COR-L47 (cell line): Measurements from ENCODE around the gene DTWD2.
A peak's percentile ranks its signal among the peaks of the same experiment; 100 is the strongest.
"Not testable (repeated sequence)": the region's sequence is repeated elsewhere in the genome, so short reads cannot be mapped to it uniquely, and the experiment has no call there.

Experiments used
- DNase-seq: peaks from one replicate; lab custom pipeline; 2025; lab: John Stamatoyannopoulos, UW

DTWD2 gene

GRCh38 chr5:118950354-118950753, 38.0 kb downstream of the DTWD2 start:
- not testable (repeated sequence) for DNase-seq

GRCh38 chr5:118946138-118946800, 42.1 kb downstream of the DTWD2 start:
- DNase-seq: no peak

GRCh38 chr5:118937393-118938061, 50.8 kb downstream of the DTWD2 start:
- no peak for DNase-seq

DNA sequence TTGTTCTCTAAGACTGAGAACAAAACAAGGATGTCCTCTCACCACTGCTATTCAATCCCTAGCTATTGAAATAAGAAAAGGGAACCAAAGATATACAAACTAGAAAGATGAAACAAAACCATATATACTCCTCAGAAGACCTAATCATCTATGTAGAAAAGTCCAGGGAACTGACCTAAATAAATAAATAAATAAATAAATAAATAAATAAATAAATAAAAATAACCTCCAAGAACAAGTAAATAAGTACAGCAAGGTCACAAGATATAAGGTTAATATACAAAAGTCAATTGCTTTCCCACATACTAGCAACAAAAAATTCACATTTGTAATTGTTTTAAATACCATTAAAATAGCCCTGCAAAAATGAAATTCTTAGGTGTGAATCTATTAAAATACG, 54.6 kb downstream of the DTWD2 start:
- no peak for DNase-seq

GRCh38 chr5:118931564-118931963, 56.8 kb downstream of the DTWD2 start:
- DNase-seq: no peak

- no peak for DNase-seq
These were observed 64.3 kb downstream of the DTWD2 start for GRCh38 chr5:118924006-118924389.

DNA sequence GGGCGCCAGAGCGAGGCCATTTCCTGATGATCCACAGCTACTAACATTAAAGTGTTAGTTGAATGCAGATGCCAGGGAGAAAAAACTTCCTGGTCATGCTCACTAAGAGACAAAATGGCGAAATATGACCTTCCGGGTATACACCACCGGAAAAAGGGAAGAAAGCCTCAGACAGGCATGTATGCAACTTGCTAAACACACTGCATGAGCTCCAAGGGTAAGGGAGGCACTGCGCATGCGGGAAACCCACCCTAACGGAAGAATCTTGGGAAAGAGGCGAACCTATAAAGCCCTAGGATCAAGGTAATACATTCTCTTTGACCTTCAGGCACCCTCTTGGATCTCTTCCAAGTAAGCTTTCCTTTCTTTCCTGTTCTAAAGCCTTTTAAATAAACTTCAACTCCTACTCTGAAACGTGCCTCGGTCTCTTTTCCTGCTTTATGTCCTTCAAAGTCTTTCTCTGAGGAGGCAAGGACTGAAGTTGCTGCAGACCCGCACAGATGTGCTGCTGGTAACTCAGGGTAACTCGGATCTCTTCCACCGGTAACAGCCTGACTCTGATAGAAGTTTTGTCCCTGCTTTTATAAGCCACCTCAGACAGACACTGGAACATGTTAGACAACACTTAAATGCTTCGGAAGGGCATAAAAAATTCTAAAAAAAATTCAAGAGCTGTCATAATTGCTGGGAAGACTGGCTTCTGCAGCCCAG, 64.9 kb downstream of the DTWD2 start:
- DNase-seq: no peak

DNA sequence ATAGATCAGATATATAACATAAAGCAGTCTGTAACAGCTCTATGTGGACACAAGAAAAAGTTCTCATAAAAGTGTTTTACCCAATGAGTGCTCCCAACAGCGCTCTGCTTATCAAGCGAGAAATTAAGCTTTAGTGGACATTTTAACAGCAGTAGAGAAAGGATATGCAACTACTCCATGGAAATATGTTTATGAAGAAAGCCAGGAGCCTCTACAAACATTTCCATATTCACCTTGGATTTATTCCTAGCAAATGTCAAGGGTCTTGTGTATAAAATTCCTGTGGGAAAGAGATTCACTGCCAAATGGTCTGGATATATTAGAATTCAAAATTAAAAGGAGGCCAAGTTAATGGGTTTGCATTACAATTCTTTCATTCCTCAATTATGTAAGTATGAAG, 66.5 kb downstream of the DTWD2 start:
- no peak for DNase-seq

- no peak for DNase-seq
These were observed 69.3 kb downstream of the DTWD2 start for GRCh38 chr5:118919016-118919415.

DNA sequence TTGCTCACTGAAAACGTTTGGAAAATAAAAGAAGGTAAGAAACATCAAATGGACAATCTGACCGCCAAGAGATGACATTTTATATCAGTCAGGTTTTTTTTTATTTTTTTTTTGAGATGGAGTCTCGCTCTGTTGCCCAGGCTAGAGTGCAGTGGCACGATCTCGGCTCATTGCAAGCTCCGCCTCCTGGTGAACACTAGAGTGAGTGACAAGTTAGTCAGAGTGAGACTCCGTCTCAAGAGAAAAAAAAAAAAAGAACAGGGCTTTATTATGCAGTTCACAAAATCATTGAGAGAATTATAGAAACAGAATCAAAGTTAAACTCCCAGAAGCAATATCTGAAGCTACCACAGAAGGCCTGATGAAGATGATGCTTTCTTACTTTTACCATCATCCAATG, 70.1 kb downstream of the DTWD2 start:
- no peak for DNase-seq

DNA sequence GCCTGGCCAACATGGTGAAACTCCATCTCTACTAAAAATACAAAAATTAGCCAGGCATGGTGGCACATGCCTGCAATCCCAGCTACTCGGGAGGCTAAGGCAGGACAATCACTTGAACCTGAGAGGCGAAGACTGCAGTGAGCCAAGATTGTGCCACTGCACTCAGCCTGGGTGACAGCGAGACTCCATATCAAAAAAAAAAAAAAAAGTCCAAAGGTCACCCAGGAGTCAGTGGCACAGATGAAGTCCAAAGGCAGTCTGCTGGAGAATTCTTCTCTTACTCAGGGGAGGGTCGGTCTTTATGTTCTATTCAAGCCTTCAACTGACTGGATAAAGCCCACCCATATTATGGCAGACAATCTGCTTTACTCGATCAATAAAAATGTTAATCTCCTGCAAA, 80.8 kb downstream of the DTWD2 start:
- DNase-seq: not testable (repeated sequence)

GRCh38 chr5:118906947-118907346, 81.4 kb downstream of the DTWD2 start:
- no peak for DNase-seq

- DNase-seq: no peak
These were observed 83.2 kb downstream of the DTWD2 start for GRCh38 chr5:118905196-118905595.

- DNase-seq: no peak
These were observed 85.5 kb downstream of the DTWD2 start for GRCh38 chr5:118902656-118903438.

DNA sequence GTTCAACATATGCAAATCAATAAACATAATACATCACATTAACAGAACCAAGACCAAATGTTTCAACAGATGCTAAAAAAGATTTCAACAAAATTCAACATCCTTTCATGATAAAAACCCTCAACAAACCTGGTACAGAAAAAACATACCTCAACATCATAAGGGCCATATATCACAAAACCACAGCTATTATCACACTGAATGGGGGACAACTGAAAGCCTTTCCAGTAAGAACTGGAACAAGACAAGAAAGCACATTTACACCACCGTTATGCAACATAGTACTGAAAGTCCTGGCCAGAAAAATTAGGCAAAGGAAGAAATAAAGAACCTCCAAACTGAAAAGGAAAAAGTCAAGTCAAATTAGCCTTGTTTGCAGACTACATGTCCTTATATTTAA, 93.6 kb downstream of the DTWD2 start:
- DNase-seq: no peak

DNA sequence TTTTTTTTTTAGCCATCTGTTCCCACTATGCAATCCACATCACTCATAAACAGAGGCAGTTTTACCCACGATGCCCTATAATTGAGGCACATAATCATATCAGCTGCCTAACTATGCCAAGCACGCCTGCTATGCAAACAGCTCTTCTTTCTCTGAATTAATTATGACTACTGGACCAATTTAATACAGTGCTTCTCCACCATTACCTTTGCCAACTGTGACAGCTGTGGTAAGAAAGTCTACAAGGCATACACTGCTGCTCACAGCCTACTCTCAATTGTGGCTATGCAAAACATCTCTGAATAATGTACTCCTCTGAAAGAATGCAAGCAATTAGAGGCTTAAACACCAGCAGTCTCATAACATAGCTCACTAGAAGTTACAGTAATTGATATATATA, 97.1 kb downstream of the DTWD2 start:
- DNase-seq: peak; percentile 84

GRCh38 chr5:118889165-118889564, 99.2 kb downstream of the DTWD2 start:
- DNase-seq: no peak

GRCh38 chr5:118888556-118888955, 99.8 kb downstream of the DTWD2 start:
- no peak for DNase-seq

DNA sequence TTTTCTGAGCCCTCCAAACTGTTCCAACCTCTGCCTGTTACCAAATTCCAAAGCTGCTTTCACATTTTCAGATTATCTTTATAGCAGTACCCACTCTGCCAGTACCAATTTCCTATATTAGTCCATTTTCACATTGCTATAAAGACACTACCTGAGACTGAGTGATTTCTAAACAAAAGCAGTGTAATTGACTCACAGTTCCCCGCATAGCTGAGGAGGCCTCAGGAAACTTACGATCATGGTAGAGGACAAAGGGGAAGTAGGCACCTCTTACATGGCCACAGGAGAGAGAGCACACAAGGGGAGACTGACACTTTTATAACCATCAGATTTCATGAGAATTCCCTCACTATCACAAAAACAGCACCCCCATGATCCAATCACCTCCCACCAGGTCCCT, 105.0 kb downstream of the DTWD2 start:
- DNase-seq: no peak

DNA sequence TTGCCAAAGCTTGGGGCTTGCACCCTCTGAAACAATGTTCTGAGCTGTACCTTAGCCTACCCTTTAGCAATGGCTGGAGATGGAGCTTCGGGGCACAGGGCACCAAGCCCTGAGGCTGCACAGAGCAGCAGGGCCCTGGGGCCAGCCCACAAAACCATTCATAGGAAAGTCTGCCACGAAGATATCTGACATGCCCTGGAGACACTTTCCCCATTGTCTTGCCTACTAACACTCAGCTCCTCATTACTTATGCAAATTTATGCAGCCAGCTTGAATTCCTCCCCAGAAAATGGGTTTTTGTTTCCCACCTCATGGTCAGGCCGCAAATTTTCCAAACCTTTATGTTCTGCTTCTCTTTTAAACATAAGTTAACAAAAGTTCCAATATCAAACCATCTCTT, 105.7 kb downstream of the DTWD2 start:
- no peak for DNase-seq

DNA sequence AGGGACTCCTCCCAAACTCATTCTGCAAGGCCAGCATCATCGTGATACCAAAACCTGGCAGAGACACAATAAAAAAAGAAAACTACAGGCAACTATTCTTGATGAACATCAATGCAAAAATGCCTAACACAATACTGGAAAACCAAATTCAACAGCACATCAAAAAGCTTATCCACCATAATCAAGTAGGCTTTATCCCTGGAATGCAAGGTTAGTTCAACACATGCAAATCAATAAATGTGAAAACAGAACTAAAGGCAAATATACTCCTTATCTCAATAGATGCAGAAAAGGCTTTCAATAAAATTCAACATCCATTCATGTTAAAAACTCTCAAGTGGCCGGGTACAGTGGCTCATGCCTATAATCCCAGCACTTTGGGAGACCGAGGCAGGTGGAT, 111.5 kb downstream of the DTWD2 start:
- DNase-seq: not testable (repeated sequence)

GRCh38 chr5:118875131-118875530, 113.2 kb downstream of the DTWD2 start:
- no peak for DNase-seq

DNA sequence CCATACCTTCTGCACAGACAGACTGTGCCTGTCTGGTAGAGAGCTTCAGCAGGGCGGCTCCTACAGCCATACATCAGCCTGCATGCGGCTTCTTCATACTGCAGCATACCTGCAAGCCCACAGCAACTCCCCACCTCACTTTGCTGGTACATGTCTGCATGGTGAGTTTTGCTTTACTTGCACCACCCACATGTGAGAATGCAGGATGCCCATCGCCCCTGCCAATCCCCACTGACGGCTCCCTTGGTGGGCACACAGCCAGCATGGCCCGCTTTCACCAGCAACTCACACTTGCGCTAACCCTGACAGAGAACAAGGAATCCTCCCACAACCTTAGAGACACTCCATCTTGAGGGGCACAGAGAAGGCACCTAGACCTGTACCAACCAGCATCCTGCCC, 114.9 kb downstream of the DTWD2 start:
- no peak for DNase-seq
